Measurements from ENCODE around the gene DHX35.

DHX35 gene

GRCh38 chr20:38962044-38962927 is at the start of gene DHX35:
Gene DHX35 (plus strand): TSS chr20:38962344. CDS start chr20:38962368, 24 bp downstream.
- DNase-seq (ENCODE audit: low read depth): peak; percentile 97

GRCh38 chr20:38915355-38915754 is 46.8 kb upstream of the DHX35 start:
- no peak for DNase-seq (ENCODE audit: low read depth)

GRCh38 chr20:38917657-38918056 is 44.5 kb upstream of the DHX35 start:
- no peak for DNase-seq (ENCODE audit: low read depth)

GRCh38 chr20:38918172-38918571 is 44.0 kb upstream of the DHX35 start:
- DNase-seq (ENCODE audit: low read depth): no peak

GRCh38 chr20:38919683-38920082 is 42.5 kb upstream of the DHX35 start:
- DNase-seq (ENCODE audit: low read depth): no peak

- DNase-seq (ENCODE audit: low read depth): no peak
Measured at GRCh38 chr20:38920411-38920810, 41.7 kb upstream of the DHX35 start.

- no peak for DNase-seq (ENCODE audit: low read depth)
Measured at GRCh38 chr20:38920851-38921250, 41.3 kb upstream of the DHX35 start.

GRCh38 chr20:38924718-38925117 is 37.4 kb upstream of the DHX35 start:
- DNase-seq (ENCODE audit: low read depth): no peak

- DNase-seq (ENCODE audit: low read depth): peak; percentile 87
Measured at GRCh38 chr20:38926142-38926933, 35.8 kb upstream of the DHX35 start, which contains the start of gene FAM83D. Gene FAM83D (plus strand): TSS chr20:38926417. CDS start chr20:38926443, 26 bp downstream.

GRCh38 chr20:38926934-38927616 is 35.1 kb upstream of the DHX35 start:
- DNase-seq (ENCODE audit: low read depth): no peak

GRCh38 chr20:38927902-38928578 is 34.1 kb upstream of the DHX35 start:
- DNase-seq (ENCODE audit: low read depth): no peak

GRCh38 chr20:38930242-38930569 is 31.9 kb upstream of the DHX35 start:
- no peak for DNase-seq (ENCODE audit: low read depth)

GRCh38 chr20:38931984-38932383 is 30.2 kb upstream of the DHX35 start:
- DNase-seq (ENCODE audit: low read depth): no peak

- DNase-seq (ENCODE audit: low read depth): no peak
Measured at GRCh38 chr20:38932457-38933120, 29.6 kb upstream of the DHX35 start.

- no peak for DNase-seq (ENCODE audit: low read depth)
Measured at GRCh38 chr20:38934530-38934929, 27.6 kb upstream of the DHX35 start.

- no peak for DNase-seq (ENCODE audit: low read depth)
Measured at GRCh38 chr20:38935285-38935684, 26.9 kb upstream of the DHX35 start.

GRCh38 chr20:38935967-38936407 is 26.2 kb upstream of the DHX35 start:
- no peak for DNase-seq (ENCODE audit: low read depth)

- DNase-seq (ENCODE audit: low read depth): no peak
Measured at GRCh38 chr20:38937000-38937399, 25.1 kb upstream of the DHX35 start.

- no peak for DNase-seq (ENCODE audit: low read depth)
Measured at GRCh38 chr20:38937978-38938473, 24.1 kb upstream of the DHX35 start.

- no peak for DNase-seq (ENCODE audit: low read depth)
Measured at GRCh38 chr20:38939686-38940085, 22.5 kb upstream of the DHX35 start.

- DNase-seq (ENCODE audit: low read depth): no peak
Measured at GRCh38 chr20:38940644-38941043, 21.5 kb upstream of the DHX35 start.
